ENCODE data around the gene HRH3. TPM values are rescaled to one million over a fixed set of nuclear protein-coding genes. Genes with fewer than 3 reads are reported as not detected.

Gene HRH3
- total RNA-seq, 4 donors from 2014 or later = not detected

DNA sequence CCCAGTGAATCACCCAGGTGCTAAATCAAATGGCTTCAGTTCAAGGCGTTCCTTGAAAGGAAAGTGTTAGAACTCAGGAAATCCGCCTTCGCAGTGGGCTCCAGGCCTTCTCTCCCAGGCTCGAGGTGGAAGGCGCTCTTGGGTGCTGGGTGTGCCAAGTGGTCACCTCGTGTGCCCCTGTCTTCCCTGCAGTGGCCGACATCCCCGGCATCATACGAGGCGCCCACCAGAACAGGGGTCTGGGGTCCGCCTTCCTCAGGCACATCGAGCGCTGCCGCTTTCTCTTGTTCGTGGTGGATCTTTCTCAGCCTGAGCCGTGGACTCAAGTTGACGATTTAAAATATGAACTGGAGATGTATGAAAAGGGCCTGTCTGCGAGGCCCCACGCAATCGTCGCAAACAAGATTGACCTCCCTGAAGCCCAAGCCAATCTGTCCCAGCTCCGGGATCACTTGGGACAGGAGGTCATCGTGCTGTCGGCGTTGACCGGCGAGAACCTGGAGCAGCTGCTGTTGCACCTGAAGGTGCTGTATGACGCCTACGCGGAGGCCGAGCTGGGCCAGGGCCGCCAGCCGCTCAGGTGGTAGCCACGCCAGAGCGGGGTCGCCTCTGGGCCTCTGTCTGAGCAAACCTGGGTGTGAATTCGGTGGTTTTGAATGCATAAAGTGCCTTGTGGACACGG lies 19.4 kb downstream of the HRH3 start:
- WGBS = 93% methylated on average over 38 of the region's 38 CpGs
- Histone ChIP-seq H3K27ac (replicated peaks in 1 of 4) (no peak overlapping the region), H3K9me3 (no peaks in the 10 kb centered on the region), H3K4me1 (no peaks in the 10 kb centered on the region), H3K27me3 (no peaks in the 10 kb centered on the region), H3K36me3 (peaks cover 52 to 83% (median 78%) of the 10 kb centered on the region in 4 donors), H3K4me3 (no peak overlapping the region)
- no peak for DNase-seq (ENCODE audit: extremely low spot score)
- TF ChIP-seq POLR2AphosphoS5 (IDR thresholded peaks at IDR 0.05) (no peak), EP300 (IDR thresholded peaks at IDR 0.05) (no peak), POLR2A (IDR thresholded peaks at IDR 0.05; ENCODE audit: low read depth) (no peak)
- TF ChIP-seq, protein P1, sequence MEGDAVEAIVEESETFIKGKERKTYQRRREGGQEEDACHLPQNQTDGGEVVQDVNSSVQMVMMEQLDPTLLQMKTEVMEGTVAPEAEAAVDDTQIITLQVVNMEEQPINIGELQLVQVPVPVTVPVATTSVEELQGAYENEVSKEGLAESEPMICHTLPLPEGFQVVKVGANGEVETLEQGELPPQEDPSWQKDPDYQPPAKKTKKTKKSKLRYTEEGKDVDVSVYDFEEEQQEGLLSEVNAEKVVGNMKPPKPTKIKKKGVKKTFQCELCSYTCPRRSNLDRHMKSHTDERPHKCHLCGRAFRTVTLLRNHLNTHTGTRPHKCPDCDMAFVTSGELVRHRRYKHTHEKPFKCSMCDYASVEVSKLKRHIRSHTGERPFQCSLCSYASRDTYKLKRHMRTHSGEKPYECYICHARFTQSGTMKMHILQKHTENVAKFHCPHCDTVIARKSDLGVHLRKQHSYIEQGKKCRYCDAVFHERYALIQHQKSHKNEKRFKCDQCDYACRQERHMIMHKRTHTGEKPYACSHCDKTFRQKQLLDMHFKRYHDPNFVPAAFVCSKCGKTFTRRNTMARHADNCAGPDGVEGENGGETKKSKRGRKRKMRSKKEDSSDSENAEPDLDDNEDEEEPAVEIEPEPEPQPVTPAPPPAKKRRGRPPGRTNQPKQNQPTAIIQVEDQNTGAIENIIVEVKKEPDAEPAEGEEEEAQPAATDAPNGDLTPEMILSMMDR (IDR thresholded peaks at IDR 0.05) = no peak
- intact Hi-C loops (cut with DNase I) = no loop called here

GRCh38 chr20:62198931-62199330 lies 21.1 kb downstream of the HRH3 start:
- Histone ChIP-seq H3K4me3 (no peak overlapping the region), H3K27me3 (no peaks in the 10 kb centered on the region), H3K27ac (replicated peaks in 1 of 4) (no peak overlapping the region), H3K36me3 (peaks cover 52 to 98% (median 86%) of the 10 kb centered on the region in 4 donors), H3K9me3 (no peaks in the 10 kb centered on the region), H3K4me1 (no peaks in the 10 kb centered on the region)
- no peak for DNase-seq (ENCODE audit: extremely low spot score)
- 97% methylated on average over 12 of the region's 18 CpGs for WGBS
- intact Hi-C loops (cut with DNase I) = no loop called here
- TF ChIP-seq POLR2A (IDR thresholded peaks at IDR 0.05; ENCODE audit: low read depth) (no peak), POLR2AphosphoS5 (IDR thresholded peaks at IDR 0.05) (no peak), EP300 (IDR thresholded peaks at IDR 0.05) (no peak)
- TF ChIP-seq, protein P1 (IDR thresholded peaks at IDR 0.05) = no peak

DNA sequence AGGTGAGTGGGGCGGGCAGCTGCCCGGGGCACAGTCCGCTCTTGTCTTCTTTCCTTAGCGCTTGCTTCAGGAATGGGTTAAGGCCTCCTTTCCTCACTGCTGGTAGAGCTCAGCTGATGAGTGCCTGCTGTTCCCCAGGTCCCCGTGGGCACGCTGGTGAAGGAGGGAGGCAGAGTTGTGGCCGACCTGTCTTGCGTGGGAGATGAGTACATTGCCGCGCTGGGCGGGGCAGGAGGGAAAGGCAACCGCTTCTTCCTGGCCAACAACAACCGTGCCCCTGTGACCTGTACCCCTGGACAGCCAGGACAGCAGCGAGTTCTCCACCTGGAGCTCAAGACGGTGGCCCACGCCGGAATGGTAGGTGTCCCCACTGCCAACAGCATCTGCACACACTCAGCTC lies 21.6 kb downstream of the HRH3 start:
- Histone ChIP-seq H3K4me1 (no peaks in the 10 kb centered on the region), H3K27ac (replicated peaks in 1 of 4) (no peak overlapping the region), H3K27me3 (no peaks in the 10 kb centered on the region), H3K9me3 (no peaks in the 10 kb centered on the region), H3K4me3 (no peak overlapping the region), H3K36me3 (peaks cover 53 to 99% (median 86%) of the 10 kb centered on the region in 4 donors)
- no peak for TF ChIP-seq POLR2AphosphoS5 (IDR thresholded peaks at IDR 0.05)
- TF ChIP-seq, protein P1 (IDR thresholded peaks at IDR 0.05) = no peak
- 91% methylated on average over 13 of the region's 17 CpGs for WGBS
- intact Hi-C loops (cut with DNase I) = no loop called here
- no peak for DNase-seq (ENCODE audit: extremely low spot score)

DNA sequence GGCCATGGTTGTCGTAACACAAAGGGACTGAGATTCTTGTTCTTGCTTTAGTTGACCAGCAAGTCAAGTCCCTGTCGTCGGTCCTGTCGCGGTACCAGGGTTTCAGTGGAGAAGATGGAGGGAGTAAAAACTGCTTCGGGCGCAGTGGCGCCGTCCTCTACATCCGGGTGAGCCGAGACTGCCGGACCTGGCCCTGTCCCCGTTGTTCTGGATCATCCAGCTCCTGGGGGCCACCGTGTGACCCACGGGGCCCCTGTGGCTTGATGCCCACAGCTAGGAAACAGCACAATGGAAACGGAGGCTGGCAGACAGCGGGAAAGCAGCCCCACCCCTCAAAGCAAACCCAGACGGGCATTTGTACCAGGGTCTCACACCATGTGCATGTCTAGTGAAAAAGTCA lies 22.3 kb downstream of the HRH3 start:
- TF ChIP-seq, protein P1 (IDR thresholded peaks at IDR 0.05) = no peak
- TF ChIP-seq EP300 (IDR thresholded peaks at IDR 0.05) = no peak
- TF ChIP-seq POLR2A (IDR thresholded peaks at IDR 0.05; ENCODE audit: low read depth) = no peak
- TF ChIP-seq POLR2AphosphoS5 (IDR thresholded peaks at IDR 0.05) = no peak
- no peaks in the 10 kb centered on the region for H3K9me3 ChIP-seq
- H3K4me1 ChIP-seq = no peaks in the 10 kb centered on the region
- intact Hi-C loops (cut with DNase I) = no loop called here
- WGBS = 94% methylated on average over 16 of the region's 18 CpGs
- H3K27me3 ChIP-seq = no peaks in the 10 kb centered on the region
- no peak overlapping the region for H3K27ac ChIP-seq (replicated peaks in 1 of 4)
- H3K4me3 ChIP-seq = no peak overlapping the region
- no peak for DNase-seq (ENCODE audit: extremely low spot score)
- peaks cover 50 to 97% (median 83%) of the 10 kb centered on the region in 4 donors for H3K36me3 ChIP-seq

DNA sequence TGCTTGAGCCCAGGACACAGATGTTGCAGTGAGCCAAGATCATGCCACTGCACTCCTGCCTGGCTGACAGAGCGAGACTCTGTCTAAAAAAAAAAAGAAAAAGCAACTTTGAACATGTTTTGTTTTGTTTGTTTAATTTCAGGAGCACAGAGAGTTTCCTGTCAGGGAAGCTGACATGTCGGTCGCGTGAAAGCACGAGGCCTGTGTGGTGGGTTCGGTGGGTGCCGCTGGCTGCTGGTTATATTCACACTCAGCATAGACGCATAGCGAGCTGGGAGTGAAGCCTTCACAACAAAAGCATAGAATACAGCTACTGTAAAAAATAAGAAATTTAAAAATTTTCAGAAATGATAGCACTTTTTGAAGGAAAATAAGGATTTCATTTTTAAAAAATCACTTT lies 22.8 kb downstream of the HRH3 start:
- Histone ChIP-seq H3K4me1 (no peaks in the 10 kb centered on the region), H3K27ac (replicated peaks in 1 of 4) (no peak overlapping the region), H3K36me3 (peaks cover 48 to 97% (median 79%) of the 10 kb centered on the region in 4 donors), H3K9me3 (no peaks in the 10 kb centered on the region), H3K27me3 (no peaks in the 10 kb centered on the region), H3K4me3 (no peak overlapping the region)
- TF ChIP-seq POLR2A (IDR thresholded peaks at IDR 0.05; ENCODE audit: low read depth) = no peak
- TF ChIP-seq POLR2AphosphoS5 (IDR thresholded peaks at IDR 0.05) = no peak
- TF ChIP-seq, protein P1 (IDR thresholded peaks at IDR 0.05) = no peak
- no peak for TF ChIP-seq EP300 (IDR thresholded peaks at IDR 0.05)
- intact Hi-C loops (cut with DNase I) = no loop called here
- WGBS = 94% methylated on average over 9 of the region's 9 CpGs
- DNase-seq (ENCODE audit: extremely low spot score) = no peak
